Erythroblast (primary cell): Measurements from ENCODE around the gene TENM4.

Experiments
- GATA1 ChIP-seq: IDR thresholded peaks from 2 replicates; pipeline ENCODE4 v1.6.1; 2011; ENCODE audit warnings: low read depth, mild to moderate bottlenecking, control low read depth, low read length, moderate library complexity
- POLR2A ChIP-seq: IDR thresholded peaks from 2 replicates; pipeline ENCODE4 v1.6.1; 2011; ENCODE audit warnings: mild to moderate bottlenecking, low read length

- TF ChIP-seq POLR2A (no peak), GATA1 (no peak)
These were observed 750.4 kb downstream of the TENM4 start for GRCh38 chr11:78690352-78690987.
